GM12865 (cell line): ENCODE results near the gene TSPEAR.

Experiments used
- DNase-seq: peaks from one replicate; pipeline ENCODE4 v3.0.0; 2010; ENCODE audit warnings: low read depth
- H3K4me3 ChIP-seq: 2 replicates; pipeline ENCODE4 v1.5.1; 2011; ENCODE audit warnings: mild to moderate bottlenecking, low read depth, low read length, control low read depth
- CTCF ChIP-seq: IDR thresholded peaks from 2 replicates; pipeline ENCODE4 v1.5.1; 2011; ENCODE audit warnings: low read length, control low read depth, low read depth, inconsistent platforms; ENCODE audit not compliant: insufficient read depth; ENCODE audit errors: missing control alignments

TSPEAR gene

GRCh38 chr21:44514746-44515358, 196.5 kb downstream of the TSPEAR start:
- DNase-seq = no peak
- no peak for TF ChIP-seq CTCF
- H3K4me3 ChIP-seq = no peak overlapping the region

- no peak for TF ChIP-seq CTCF
- no peak for DNase-seq
- no peak overlapping the region for H3K4me3 ChIP-seq
Measured at GRCh38 chr21:44514218-44514520, 197.2 kb downstream of the TSPEAR start.

- DNase-seq = no peak
- H3K4me3 ChIP-seq = no peak overlapping the region
- TF ChIP-seq CTCF = no peak
Measured at GRCh38 chr21:44513389-44514217, 197.8 kb downstream of the TSPEAR start.

GRCh38 chr21:44512496-44513388, 198.6 kb downstream of the TSPEAR start:
- TF ChIP-seq CTCF = no peak
- no peak overlapping the region for H3K4me3 ChIP-seq
- no peak for DNase-seq

- no peak for DNase-seq
- no peak overlapping the region for H3K4me3 ChIP-seq
- TF ChIP-seq CTCF = no peak
Measured at GRCh38 chr21:44511938-44512275, 199.5 kb downstream of the TSPEAR start.

- no peak overlapping the region for H3K4me3 ChIP-seq
- no peak for DNase-seq
- TF ChIP-seq CTCF = no peak
Measured at GRCh38 chr21:44511219-44511937, 200.0 kb downstream of the TSPEAR start.
